HG02588 (cell line): Measurements from ENCODE around the gene LPP.

Source experiments
- ATAC-seq: cut with Tn5 transposase; IDR thresholded peaks from one replicate; pipeline ENCODE4 v1.9.1; 2021; ENCODE audit warnings: mild to moderate bottlenecking, moderate library complexity; ENCODE audit not compliant: unreplicated experiment

Gene LPP

GRCh38 chr3:188458756-188459155 is 304.8 kb downstream of the LPP start:
- no peak for ATAC-seq

GRCh38 chr3:188465311-188465710 is 311.4 kb downstream of the LPP start:
- ATAC-seq = no peak

- no peak for ATAC-seq
Measured at GRCh38 chr3:188468196-188468595, 314.2 kb downstream of the LPP start.

- no peak for ATAC-seq
Measured at GRCh38 chr3:188468662-188469061, 314.7 kb downstream of the LPP start.

- no peak for ATAC-seq
Measured at GRCh38 chr3:188469228-188469885, 315.4 kb downstream of the LPP start.

- ATAC-seq = no peak
Measured at GRCh38 chr3:188470508-188471130, 316.7 kb downstream of the LPP start.

GRCh38 chr3:188471723-188472122 is 317.8 kb downstream of the LPP start:
- no peak for ATAC-seq

GRCh38 chr3:188472336-188472735 is 318.4 kb downstream of the LPP start:
- ATAC-seq = no peak

GRCh38 chr3:188473045-188473444 is 319.1 kb downstream of the LPP start:
- ATAC-seq = no peak

- no peak for ATAC-seq
Measured at GRCh38 chr3:188473591-188474288, 319.8 kb downstream of the LPP start.

GRCh38 chr3:188476935-188477334 is 323.0 kb downstream of the LPP start:
- no peak for ATAC-seq

- no peak for ATAC-seq
Measured at GRCh38 chr3:188480011-188480410, 326.1 kb downstream of the LPP start.

- no peak for ATAC-seq
Measured at GRCh38 chr3:188482929-188483328, 329.0 kb downstream of the LPP start.

- no peak for ATAC-seq
Measured at GRCh38 chr3:188486126-188486525, 332.2 kb downstream of the LPP start.

GRCh38 chr3:188486952-188487351 is 333.0 kb downstream of the LPP start:
- no peak for ATAC-seq

- ATAC-seq = no peak
Measured at GRCh38 chr3:188487652-188488051, 333.7 kb downstream of the LPP start.

- ATAC-seq = no peak
Measured at GRCh38 chr3:188488801-188489200, 334.8 kb downstream of the LPP start.

GRCh38 chr3:188489639-188490405 is 335.9 kb downstream of the LPP start:
- no peak for ATAC-seq

GRCh38 chr3:188490416-188490815 is 336.5 kb downstream of the LPP start:
- ATAC-seq = no peak

- ATAC-seq = no peak
Measured at GRCh38 chr3:188491276-188491687, 337.3 kb downstream of the LPP start.

- no peak for ATAC-seq
Measured at GRCh38 chr3:188496390-188496789, 342.4 kb downstream of the LPP start.
